ENCODE data around the gene CALB2.
"Not testable (repeated sequence)": the region's sequence is repeated elsewhere in the genome, so short reads cannot be mapped to it uniquely, and the experiment has no call there.

CALB2 gene

DNA sequence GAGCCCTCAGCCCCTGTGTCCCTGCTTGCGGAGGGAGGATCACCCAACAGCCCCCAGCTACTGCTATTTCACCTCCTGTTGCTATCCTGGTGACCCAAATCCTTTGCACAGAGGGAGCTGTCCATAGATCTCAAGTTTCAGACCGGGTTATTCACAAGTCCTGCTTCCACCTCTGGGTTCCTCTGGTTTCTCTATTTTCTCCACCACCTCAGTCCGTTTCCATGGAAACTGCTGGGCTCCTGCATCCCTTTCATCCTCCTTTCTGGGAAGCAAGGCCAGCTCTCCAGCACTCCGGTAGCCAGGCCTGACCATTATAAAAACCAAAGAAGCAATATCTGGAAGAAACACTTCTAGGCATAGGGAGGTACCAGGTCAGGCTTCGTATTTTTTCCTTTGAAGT, 4.8 kb upstream of the CALB2 start:
- no peak for DNase-seq

DNA sequence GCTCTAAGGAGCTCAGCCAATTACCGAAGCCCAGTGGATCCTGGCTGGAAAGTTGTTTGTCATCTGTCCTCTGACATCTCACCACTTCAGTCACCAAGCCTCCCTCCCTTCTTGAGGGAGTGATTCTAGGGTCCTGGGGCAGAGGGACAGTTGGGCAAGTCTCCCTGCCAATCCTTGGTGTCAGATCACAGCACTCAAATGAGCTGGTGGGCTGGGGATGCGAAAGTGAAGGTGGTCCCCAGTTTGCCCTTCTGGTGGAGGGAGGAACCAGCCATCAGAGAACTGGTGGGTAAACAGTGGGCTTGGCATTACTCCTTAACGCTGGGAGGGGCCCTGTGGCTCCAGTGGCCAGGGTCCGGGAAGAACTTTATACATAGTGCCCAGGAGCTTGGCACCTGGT, 4.4 kb upstream of the CALB2 start:
- no peak for DNase-seq

DNA sequence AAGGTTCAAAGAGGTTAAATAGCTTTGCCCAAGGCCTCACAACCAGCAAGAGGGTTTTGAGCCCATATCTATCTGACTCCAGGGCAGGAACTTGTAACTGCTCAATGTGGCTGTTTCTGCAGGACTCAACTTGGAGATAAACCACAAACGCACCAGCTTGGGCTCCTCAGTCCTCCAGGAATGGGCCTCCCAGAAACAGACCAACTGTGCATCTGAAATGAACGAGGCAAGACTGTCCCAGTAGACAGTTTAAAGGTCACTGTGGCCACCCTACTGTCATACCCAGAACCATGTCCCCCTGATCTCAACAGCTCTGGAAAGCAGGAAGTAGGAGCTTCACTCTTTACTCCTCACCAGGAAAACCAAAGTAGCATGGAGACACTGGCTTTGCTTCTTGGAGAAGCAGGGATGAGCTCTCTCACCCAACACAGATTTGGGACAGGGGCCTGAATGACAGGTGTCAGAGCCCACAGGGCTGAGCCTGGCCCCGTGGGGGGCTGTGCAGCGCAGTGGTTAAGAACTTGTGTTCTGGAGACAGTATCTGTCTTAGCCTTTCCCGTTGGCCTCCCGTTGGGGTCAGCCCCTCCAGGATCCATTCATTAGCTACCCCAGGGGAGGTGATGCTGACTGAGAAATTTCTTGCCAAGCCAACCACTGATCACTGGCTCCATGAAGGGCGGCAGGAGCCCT, 2.3 kb upstream of the CALB2 start:
- no peak for DNase-seq

DNA sequence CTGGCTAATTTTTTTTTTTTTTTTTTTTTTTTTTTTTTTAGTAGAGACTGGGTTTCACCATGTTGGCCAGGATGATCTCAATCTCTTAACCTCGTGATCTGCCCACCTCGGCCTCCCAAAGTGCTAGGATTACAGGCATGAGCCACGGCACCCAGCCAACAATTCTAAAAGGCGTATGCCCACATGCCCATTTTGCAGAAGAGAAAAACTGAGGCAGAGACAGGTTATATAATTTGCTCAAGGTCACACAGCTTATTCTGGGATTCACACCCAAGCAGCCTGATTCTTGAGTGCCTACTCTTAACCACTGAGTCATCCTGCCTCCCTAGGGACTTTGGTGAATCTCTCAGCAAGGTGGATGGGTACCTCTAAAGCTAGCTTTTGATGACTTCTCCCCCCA, 1.6 kb upstream of the CALB2 start:
- DNase-seq = not testable (repeated sequence)

- DNase-seq = no peak
Observed at GRCh38 chr16:71357681-71358080, 842 bp upstream of the CALB2 start.

DNA sequence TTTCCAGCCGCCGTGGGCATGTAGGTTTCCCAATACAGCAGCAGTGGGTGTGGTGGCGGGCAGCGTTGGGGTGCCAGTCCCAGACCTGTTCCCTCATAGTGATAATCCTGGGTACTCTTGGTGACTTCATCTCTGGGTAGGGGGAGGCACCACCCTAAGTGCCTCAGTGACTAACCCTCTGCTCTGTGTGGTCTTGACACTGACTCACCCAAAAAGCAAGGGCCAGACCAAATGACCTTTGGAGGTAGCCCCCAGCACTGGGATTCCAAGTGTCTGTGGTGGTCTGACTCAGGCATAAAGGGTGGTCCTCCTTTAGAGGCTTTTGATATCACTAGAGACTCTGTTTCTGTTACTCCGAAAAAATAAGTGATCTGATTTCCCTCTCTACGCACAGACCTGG, 908 bp downstream of the CALB2 start:
- no peak for DNase-seq

DNA sequence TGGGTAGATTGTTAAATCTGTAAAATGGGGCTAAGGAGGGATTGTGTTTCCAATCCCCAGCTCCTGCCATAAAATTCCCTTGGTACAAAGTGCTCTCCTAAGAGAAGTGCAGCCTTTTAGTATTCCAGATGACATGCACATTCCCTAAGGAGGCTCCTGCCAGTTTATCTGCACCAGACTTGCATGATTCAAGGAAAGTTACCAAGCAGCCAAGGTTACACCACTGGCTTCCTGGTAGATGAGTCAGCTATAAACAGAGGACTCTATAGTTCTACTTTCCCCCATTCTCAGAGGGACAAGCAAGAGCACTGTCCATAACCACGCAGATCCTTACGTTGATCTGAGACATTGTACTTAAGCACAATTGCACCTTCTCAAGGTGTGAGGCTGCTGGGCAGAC, 1.9 kb downstream of the CALB2 start:
- no peak for DNase-seq

- DNase-seq = no peak
Observed at GRCh38 chr16:71364133-71364681, 5.7 kb downstream of the CALB2 start.

DNA sequence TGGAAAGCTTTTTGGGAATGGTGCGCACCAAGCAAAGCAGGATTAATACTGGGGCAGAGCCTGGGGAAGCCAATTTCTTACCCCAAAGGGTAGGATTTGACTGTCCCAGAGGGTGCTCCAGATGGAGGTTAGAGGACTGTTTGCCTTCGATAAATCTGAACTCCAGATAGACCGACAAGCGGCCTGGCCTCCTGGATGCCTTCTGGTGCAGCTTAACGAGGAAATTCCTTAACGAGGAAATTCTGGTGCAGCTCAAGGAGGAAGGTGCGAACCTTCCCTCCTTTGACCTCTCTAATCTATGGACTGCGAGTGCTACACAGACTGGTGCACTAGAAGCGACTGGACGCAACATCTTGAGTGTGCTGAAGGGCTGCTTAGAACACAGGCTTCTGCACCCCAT, 6.5 kb downstream of the CALB2 start:
- DNase-seq = no peak

DNA sequence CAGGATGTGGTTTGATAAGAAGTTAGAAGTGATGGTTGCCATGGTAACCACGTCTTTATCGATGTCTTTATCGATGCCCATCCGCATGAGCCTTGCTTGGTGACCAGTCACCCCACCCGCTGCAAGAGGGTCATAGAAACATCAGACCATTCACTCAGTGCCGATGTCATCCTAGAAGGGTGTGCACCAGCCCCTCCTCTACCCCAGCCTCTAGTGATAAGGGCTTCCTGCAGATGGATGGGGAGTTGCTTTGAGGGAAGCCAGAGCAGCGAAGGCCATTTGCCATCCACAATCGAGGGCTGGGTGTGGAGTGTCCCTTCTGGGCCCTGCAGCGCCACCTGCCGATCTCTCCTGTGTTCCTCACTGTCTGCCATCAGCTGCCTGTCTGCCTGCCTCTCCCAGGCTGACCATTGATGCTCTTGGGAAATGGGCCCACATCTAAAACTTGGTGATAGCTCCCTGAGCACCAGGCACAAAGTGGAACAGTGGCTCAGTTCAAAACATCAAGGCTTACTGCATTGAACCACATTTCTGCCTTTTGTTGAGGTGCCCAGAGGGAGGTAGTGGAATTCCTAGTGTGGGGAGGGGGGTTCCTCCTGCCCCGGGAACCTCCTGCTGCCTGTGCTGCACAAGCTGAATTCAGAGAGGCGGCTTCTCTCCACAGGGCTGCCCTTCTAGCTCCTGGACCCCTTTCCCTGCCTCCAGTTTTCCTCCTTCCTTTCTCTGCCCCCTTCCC, 8.9 kb downstream of the CALB2 start:
- peak; percentile 13 for DNase-seq

DNA sequence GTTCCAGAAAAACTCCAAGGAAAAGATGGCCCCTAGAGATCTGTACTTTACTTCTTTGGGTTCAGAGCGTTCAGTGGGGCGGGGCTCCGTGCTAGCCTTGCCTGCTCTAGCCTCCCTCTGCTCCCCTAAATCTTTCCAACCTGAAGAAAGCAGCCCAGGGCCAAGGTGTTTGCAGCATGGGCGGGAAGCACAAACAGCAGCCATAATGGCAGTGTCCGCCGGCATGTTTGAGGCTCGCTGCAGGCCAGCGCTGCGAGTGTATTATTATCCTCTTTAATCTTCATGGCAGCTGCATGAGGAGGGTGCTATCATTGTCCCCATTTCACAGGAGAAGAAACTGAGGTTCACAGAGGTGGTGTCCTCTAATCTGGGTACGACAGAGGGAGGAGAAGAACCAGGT, 10.4 kb downstream of the CALB2 start:
- no peak for DNase-seq

DNA sequence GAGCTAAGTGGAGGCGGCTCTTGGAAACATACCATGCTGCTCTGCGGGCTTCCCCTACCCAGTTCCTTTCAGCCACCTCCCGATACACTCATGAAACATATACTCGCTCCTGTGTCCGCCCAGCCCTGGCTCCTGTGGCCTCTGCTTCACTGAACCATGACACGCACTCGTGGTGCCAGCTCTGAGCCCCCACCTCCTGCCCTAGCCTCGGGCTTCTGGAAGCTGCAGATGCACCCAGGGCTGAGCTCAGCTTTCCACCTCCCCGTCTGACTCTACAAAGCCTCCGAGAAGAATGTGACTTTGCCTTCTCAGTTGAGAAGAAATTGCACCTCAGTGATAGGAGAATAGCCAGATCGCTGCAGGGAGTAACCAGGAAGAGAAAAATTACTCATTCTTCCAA, 11.0 kb downstream of the CALB2 start:
- DNase-seq = no peak

DNA sequence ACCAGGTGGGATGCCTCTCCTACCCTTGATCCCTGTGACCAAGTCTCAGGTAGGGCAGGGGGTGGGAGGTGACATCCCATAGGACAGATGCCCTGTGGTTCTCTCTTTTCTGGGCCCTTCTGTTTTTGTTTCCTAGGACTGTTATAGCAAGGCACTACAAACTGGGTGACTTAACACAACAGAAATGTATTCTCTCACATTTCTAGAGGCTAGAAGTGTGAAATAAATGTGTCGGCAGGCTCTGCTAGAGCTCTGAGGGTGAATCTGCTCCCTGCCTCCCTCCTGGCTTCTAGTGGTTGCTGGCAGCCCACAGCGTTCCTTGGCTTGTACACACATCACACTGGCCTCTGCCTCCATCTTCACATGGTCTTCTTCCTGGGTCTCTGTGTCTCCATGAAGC, 12.7 kb downstream of the CALB2 start:
- DNase-seq = no peak

DNA sequence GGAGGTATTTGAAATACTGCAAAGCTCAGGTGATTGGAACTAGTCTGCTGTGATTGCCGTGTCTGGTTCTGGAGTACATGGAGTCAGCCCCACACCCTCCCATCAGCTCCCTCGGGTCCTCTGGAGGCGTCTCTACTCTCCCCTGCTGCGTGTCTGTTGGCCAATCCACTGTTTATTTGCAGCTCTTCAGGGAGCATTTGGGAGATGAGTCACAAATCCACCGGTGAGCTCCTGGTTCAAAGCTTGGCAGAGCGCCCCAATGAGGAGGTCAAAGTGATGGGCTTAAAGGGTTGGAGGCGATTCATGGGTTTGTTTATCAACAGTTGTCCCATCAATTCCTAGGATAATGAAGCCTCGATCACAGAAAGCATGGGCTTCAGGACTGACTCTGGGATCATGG, 14.6 kb downstream of the CALB2 start:
- no peak for DNase-seq

DNA sequence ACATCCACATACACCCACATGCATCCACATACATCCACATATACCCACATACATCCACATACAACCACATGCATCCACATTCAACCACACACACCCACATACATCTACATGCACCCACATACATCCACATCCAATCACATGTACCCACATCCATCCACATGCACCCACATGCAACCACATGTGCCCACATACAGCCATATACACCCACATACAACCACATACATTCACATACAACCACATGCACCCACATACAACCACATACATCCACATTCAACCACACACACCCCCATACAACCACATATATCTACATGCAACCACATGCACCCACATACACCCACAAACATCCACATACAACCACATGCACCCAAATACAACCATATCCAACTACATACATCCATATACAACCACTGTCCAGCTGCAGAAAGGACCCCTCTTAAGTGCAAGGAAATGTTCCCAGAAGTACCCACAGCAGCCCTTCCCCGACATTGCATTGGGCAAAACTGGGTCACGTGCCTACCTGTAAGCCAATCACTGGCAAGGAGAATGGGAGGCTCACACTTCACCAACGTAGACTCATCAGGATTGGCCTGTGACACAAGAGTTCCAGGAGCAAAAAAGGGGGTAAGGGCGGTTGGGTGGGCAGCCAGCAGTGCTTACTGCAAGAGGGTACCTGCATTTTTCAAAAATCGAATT, 18.1 kb downstream of the CALB2 start:
- DNase-seq = no peak

- no peak for DNase-seq
Observed at GRCh38 chr16:71379711-71380110, 21.2 kb downstream of the CALB2 start.

DNA sequence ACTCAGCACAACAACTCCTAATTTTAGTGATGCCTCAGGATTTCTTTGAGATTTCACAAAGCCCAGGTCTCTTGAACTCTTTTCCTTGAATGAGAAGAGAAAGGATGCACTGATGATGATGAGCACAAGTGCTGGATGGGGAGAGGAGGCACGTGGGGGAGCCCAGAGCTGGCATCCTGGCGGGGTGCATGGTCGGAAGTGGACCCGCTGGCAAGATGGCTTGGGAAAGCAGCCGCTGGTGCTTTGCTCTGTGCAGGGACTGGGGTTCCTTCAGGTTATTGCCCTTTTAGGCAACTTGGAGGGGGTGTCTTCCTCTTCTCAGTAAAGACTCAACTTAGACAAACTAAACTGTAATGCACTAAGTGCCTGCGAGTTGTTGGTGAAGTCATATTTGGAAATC, 22.3 kb downstream of the CALB2 start:
- DNase-seq = no peak

DNA sequence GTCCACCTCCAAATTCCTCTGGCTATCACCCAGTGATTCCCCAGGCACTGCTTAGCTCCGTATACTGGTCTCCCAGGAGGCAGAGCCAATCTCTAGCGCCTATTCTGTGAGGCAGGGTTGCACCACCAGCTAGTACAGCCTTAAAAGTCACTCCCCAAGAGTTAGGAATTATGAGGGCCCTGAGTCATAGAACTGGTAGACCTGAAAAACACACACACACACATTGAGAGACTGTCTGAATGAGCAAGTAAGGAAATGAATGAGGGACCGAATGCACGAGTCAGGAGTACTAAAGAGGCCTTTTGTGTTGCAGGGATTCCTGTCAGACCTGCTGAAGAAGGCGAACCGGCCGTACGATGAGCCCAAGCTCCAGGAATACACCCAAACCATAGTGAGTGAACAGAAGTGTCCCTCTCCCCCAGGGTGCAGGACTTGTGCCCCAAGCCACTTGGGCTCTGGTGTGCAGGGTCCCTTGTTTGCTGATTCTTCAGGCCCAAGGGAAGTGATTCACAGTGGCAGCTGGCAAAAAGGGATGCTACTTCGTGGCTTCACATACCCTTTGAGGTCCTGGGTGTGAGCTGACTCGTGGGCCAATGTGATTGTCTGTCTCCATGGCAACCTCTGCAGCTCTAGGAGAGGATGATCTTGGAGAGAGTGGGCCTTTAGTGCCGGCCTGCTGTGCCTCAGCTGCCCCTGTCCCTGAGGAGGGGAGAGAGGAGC, 24.7 kb downstream of the CALB2 start:
- DNase-seq = no peak

DNA sequence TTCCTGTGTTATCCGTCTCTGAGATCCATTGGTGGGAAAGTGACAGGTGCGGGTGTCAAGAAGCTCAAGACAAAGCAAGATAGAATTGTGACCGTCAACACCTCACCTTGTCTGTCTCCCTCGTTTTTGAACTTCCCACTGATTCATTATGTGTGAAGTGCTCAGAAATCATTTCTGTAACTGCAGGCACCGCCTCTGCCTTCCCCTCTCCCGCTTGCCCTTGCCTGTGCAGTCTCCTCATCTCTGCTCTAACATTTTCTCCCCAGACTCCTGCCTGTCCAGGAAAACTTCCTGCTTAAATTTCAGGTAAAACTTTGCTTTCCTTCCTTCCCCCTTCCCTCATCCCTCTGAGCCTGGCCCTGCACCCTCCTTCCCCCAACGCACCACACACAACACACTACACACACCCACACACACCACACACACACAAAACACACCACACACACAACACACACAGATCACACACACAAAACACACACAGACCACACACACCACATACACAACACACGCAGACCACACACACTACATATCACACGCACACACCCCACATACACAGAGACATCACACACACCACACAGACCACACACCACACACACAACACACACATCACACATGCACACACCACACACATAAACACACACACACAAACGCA, 25.7 kb downstream of the CALB2 start:
- no peak for DNase-seq

GRCh38 chr16:71387045-71387871, 28.7 kb downstream of the CALB2 start:
- DNase-seq = no peak

DNA sequence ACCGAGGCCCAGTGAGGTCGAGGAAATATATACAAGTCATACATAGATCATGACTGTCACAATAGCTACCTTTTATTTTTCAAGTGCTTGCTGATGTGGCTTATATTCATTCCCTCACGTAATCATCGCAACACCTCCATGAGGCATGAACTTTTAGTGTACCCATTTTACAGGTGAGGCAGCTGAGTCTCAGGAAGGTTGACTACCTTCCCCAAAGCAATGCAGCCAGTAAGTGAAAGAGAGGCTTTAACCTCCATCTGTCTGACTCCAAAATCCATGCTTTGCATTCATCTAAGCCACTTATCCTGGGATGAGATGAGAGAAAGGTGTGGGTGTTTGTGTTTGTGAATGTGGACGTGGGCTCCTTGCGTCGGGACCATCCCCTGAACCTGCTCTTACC, 30.8 kb downstream of the CALB2 start:
- DNase-seq = no peak

DNA sequence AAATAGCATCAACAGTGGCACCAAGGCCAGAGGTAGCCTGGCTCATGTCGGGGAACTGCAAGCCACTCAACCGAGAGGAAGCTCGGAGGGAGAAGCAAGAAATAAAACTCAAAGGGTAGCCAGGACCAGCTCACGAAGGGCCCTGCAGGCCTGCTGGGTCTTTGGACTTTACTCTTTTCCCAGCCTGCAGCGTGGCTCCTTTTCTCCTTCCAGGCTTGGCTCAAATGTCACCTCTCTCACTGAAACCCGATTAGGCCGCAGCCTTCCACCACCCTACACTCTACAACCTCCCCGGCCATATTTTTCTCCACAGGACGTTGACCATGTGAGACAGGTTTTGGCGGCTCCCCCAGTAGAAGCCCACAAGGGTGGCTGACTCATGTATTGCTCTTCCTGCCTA, 38.1 kb downstream of the CALB2 start:
- DNase-seq = no peak
